ENCODE measurements around the gene NDUFA11.

NDUFA11 gene

DNA sequence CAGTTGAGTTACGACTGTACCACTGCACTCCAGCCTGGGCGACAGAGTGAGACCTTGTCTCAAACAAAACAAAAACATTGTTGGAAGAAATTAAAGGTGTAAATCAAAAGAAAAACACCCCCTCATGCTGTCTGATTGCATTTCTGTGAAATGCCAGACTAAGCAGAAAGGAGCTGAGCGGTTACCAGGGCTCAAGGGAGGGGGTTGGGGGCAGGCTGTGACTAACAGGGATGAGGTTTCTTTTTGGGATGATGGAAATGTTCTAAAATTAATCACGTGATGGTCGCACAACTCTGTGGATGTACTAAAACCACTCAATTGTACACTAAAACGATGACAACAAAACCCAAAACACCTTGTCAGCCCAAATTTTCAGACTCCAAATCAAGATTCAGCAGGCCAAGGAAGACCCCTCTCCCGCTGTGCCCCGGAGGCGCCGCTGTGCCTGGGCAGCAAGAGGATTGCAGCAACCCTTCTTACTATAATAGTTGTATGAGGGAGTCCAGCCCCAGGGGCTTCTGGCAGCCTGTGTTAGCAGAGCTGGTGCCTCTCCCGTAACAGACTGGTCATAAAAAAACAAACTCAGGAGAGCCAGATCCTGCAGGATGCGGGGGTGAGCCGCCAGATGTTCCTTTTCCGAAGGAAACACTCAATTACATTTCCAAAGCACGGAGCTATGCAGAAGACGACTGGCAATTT is 31.3 kb upstream of the NDUFA11 start:
- no peak overlapping the region for H3K4me3 ChIP-seq (ENCODE audit: low read depth, low read length)
- H3K36me3 ChIP-seq = peaks cover 56% of the 10 kb centered on the region
- H3K27me3 ChIP-seq (ENCODE audit: insufficient read depth, low read depth, severe bottlenecking) = no peaks in the 10 kb centered on the region
- no peaks in the 10 kb centered on the region for H3K9me3 ChIP-seq (ENCODE audit: severe bottlenecking)
- TF ChIP-seq, protein P1, sequence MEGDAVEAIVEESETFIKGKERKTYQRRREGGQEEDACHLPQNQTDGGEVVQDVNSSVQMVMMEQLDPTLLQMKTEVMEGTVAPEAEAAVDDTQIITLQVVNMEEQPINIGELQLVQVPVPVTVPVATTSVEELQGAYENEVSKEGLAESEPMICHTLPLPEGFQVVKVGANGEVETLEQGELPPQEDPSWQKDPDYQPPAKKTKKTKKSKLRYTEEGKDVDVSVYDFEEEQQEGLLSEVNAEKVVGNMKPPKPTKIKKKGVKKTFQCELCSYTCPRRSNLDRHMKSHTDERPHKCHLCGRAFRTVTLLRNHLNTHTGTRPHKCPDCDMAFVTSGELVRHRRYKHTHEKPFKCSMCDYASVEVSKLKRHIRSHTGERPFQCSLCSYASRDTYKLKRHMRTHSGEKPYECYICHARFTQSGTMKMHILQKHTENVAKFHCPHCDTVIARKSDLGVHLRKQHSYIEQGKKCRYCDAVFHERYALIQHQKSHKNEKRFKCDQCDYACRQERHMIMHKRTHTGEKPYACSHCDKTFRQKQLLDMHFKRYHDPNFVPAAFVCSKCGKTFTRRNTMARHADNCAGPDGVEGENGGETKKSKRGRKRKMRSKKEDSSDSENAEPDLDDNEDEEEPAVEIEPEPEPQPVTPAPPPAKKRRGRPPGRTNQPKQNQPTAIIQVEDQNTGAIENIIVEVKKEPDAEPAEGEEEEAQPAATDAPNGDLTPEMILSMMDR (IDR thresholded peaks at IDR 0.05; ENCODE audit: low read depth, low read length) = no peak
- no peak for DNase-seq
- no peak overlapping the region for H3K27ac ChIP-seq

DNA sequence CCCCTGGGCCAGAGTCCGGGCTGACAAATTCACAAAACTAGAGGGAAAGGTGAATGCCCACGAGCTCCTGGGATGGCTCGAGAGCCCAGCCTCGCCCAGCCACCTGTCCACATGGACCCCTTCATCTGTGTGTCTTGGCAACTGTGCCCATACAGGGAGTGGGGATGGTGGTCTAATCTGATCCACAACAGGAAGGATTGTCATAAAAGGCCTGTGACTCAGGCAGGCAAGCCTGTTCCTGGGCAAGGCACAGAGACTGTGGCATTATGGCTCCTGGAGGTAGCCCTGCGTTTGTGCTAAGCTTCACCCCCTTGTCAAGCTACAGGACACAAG is 30.4 kb upstream of the NDUFA11 start:
- no peak for DNase-seq
- Histone ChIP-seq H3K4me3 (ENCODE audit: low read depth, low read length) (no peak overlapping the region), H3K27ac (no peak overlapping the region), H3K27me3 (ENCODE audit: insufficient read depth, low read depth, severe bottlenecking) (no peaks in the 10 kb centered on the region), H3K36me3 (peaks cover 58% of the 10 kb centered on the region), H3K9me3 (ENCODE audit: severe bottlenecking) (no peaks in the 10 kb centered on the region)
- TF ChIP-seq, protein P1 (IDR thresholded peaks at IDR 0.05; ENCODE audit: low read depth, low read length) = no peak

DNA sequence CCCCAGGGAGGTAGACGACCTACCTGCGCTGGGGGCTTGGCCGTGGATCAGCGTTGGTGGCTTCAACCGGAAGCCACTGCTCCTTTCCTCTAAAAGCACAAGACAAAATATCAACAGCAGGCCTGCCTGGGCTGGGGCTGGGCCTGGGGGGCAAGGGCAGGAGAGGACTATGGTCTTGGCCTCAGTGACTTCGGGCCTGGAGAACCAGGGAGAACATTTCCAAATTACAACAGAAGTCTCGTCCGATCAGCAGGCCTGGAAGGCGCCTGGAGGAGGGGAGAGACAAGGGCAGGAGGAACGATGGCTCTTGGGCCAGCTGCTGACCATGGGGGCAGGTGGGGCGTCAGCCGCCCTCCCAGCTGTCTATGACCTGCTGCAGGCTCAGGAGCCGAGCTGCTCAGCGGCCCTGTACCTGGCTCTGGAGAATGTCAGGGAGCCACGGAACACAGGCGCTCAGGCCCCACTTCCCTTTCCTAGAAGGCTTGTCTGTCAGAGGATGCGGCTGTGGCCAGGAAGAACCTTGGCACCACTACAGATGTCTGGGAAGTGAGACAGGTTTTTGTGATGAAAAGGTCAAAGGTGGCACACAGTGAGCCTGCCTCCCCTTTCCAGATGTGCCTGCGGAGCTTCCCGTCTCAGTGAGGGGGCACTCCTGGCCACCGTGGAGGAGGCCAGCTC is 29.9 kb upstream of the NDUFA11 start:
- no peak for DNase-seq
- Histone ChIP-seq H3K36me3 (peaks cover 61% of the 10 kb centered on the region), H3K27me3 (ENCODE audit: insufficient read depth, low read depth, severe bottlenecking) (no peaks in the 10 kb centered on the region), H3K9me3 (ENCODE audit: severe bottlenecking) (no peaks in the 10 kb centered on the region), H3K4me3 (ENCODE audit: low read depth, low read length) (no peak overlapping the region), H3K27ac (peak overlapping the region; percentile 78)
- TF ChIP-seq, protein P1 (IDR thresholded peaks at IDR 0.05; ENCODE audit: low read depth, low read length) = no peak

DNA sequence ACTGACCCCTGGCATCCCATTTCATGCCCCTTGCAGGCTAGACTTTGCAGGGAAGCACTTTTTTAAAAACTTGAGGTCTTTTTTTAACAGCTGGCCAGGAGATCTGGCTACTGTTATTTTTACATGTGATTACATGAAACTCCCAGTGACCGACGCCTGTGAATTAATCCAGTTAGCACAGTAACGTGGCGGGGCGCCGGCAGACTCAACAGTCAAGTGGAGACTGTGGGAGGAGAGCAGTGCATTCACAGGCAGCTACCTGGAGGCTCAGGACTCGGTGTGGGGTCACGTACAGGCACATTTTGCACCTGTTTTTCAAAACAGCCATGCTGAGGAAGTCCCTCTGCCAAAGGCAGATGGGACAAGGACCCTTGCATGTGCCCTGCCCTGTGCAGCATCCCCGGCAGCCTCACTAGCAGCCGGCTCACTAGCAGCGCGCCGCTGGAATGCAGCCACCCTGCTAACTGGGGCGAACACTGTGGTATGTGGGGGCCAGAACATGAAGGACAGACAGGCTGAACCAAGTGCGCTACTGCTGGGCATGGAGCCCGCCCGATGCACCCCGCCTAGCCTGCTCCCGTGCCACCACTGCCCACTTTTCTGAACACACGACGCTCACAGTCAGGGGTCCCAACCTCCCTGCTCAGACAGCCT is 29.1 kb upstream of the NDUFA11 start:
- Histone ChIP-seq H3K27ac (peak overlapping the region; percentile 78), H3K36me3 (peaks cover 64% of the 10 kb centered on the region), H3K9me3 (ENCODE audit: severe bottlenecking) (no peaks in the 10 kb centered on the region), H3K4me3 (ENCODE audit: low read depth, low read length) (no peak overlapping the region), H3K27me3 (ENCODE audit: insufficient read depth, low read depth, severe bottlenecking) (no peaks in the 10 kb centered on the region)
- TF ChIP-seq, protein P1 (IDR thresholded peaks at IDR 0.05; ENCODE audit: low read depth, low read length) = no peak
- DNase-seq = peak; percentile 75

DNA sequence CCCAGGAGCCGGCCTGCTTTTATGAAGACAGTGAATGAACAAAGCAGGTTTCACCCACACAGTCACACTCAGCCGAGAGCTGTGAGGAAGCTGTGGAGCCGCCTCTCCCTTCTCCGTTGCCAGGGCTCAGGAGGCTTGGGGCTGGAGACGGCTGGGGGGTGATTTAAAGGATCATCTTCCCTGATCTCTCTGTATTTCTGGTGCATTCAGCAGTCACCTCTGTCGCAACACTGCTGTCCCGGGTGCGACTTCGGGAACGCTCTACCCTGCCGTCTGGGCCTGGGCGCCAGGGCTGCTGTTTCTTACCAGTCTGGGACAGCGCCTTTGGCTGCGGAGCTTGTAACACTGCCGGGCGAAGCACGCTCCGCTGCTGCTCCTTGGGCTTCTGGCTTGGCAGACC is 28.6 kb upstream of the NDUFA11 start:
- TF ChIP-seq, protein P1 (IDR thresholded peaks at IDR 0.05; ENCODE audit: low read depth, low read length) = no peak
- Histone ChIP-seq H3K27ac (peak overlapping the region; percentile 78), H3K4me3 (ENCODE audit: low read depth, low read length) (no peak overlapping the region; the same call in 1 of the 2 replicates), H3K36me3 (peaks cover 64% of the 10 kb centered on the region), H3K27me3 (ENCODE audit: insufficient read depth, low read depth, severe bottlenecking) (no peaks in the 10 kb centered on the region), H3K9me3 (ENCODE audit: severe bottlenecking) (no peaks in the 10 kb centered on the region)
- DNase-seq = peak; percentile 73
